Panc1 (cell line): ENCODE results near the gene DLL1. TPM values are rescaled to one million over a fixed set of nuclear protein-coding genes. Genes with fewer than 3 reads are reported as not detected.

Source experiments
- ATAC-seq: fragments of 200-7000 bp; cut with Tn5 transposase; 2 replicates; pipeline ENCODE4 v1.9.1; 2020; ENCODE audit warnings: mild to moderate bottlenecking, moderate library complexity
- BruUV-seq: library from RNA; stranded (reverse); fragments of 400-500 nt; replicated peaks from 2 replicates; lab custom pipeline; 2021; lab: Mats Ljungman, UMichigan
- CTCF ChIA-PET: fragments of 300-600 bp; sonication (Branson Sonifier 250); formaldehyde crosslinking; loops from one replicate; lab custom pipeline; 2022; ENCODE audit warnings: antibody characterized with exemption; lab: Charles Lee
- POLR2A ChIA-PET: fragments of 300-600 bp; sonication (Branson Sonifier 250); formaldehyde crosslinking; loops from one replicate; lab custom pipeline; 2022; ENCODE audit warnings: antibody characterized with exemption; lab: Charles Lee
- DNase-seq: peaks from one replicate; pipeline ENCODE4 v3.0.0-alpha.2; 2010; ENCODE audit warnings: low read depth, low spot score
- H3K27ac ChIP-seq: 2 replicates; pipeline ENCODE4 v1.5.1; 2011; ENCODE audit warnings: mild to moderate bottlenecking, low read length, inconsistent platforms
- H3K27me3 ChIP-seq: fragments of 200-500 bp; sonication (Bioruptor generic); 2 replicates; pipeline ENCODE4 v1.6.0; 2014; ENCODE audit warnings: low read length, inconsistent platforms; ENCODE audit not compliant: control insufficient read depth, insufficient read depth
- H3K36me3 ChIP-seq: fragments of 200-500 bp; sonication (Bioruptor generic); 2 replicates; pipeline ENCODE4 v1.5.1; 2014; ENCODE audit warnings: inconsistent platforms, mild to moderate bottlenecking, low read length, moderate library complexity; ENCODE audit not compliant: control insufficient read depth, insufficient read depth
- H3K4me1 ChIP-seq: 2 replicates; pipeline ENCODE4 v1.5.1; 2011; ENCODE audit warnings: inconsistent platforms, mild to moderate bottlenecking, low read length, moderate library complexity; ENCODE audit not compliant: control insufficient read depth, insufficient read depth
- H3K4me3 ChIP-seq, 2 experiments: 2 replicates each; pipeline ENCODE4 v1.5.1; 2011 to 2012; ENCODE audit warnings: low read depth in 2 of 2, low read length in 2 of 2, mild to moderate bottlenecking in 2 of 2, inconsistent platforms in 1 of 2, moderate library complexity in 1 of 2
- H3K9me3 ChIP-seq: fragments of 200-500 bp; sonication (Bioruptor generic); 2 replicates; pipeline ENCODE4 v1.5.1; 2014; ENCODE audit warnings: low read depth, mild to moderate bottlenecking, inconsistent platforms, low read length, moderate library complexity; ENCODE audit not compliant: control insufficient read depth, insufficient read depth
- POLR2AphosphoS5 ChIP-seq: IDR thresholded peaks from 2 replicates; pipeline ENCODE4 v1.6.1; 2012; ENCODE audit warnings: mild to moderate bottlenecking, low read depth, low read length, moderate library complexity
- REST ChIP-seq, 2 experiments: IDR thresholded peaks; 2 replicates each; pipeline ENCODE4 v1.6.1; 2011 to 2012; ENCODE audit warnings: low read depth in 2 of 2, control low read depth in 1 of 2, low read length in 1 of 2, mild to moderate bottlenecking in 1 of 2, moderate library complexity in 1 of 2; ENCODE audit not compliant: insufficient read depth in 1 of 2
- SIN3A ChIP-seq: IDR thresholded peaks from 2 replicates; pipeline ENCODE4 v1.6.1; 2012; ENCODE audit warnings: low read depth, mild to moderate bottlenecking, low read length, moderate library complexity, borderline replicate concordance; ENCODE audit not compliant: insufficient read depth
- TCF7L2 ChIP-seq: IDR thresholded peaks from 2 replicates; pipeline ENCODE4 v1.6.1; 2011; ENCODE audit warnings: mild to moderate bottlenecking, low read depth, low read length, inconsistent platforms
- in situ Hi-C: cut with HindIII; loops from 2 replicates; pipeline ENCODE4 v1.10.0; 2016; ENCODE audit warnings: low sequenced_read_pairs, low pct_unique_long_range_greater_than_20kb
- intact Hi-C: fragments of 100-400 bp; cut with micrococcal nuclease; formaldehyde crosslinking; loops from one replicate; pipeline ENCODE4 v1.10.0; 2022; ENCODE audit not compliant: unreplicated experiment
- total RNA-seq: library from RNA; stranded (reverse); gene quantifications from one replicate; pipeline ENCODE4 v1.2.1, GENCODE V29; 2021; ENCODE audit not compliant: unreplicated experiment
- TF ChIP-seq, protein P1 (sequence below): fragments of 450-650 bp; IDR thresholded peaks from 2 replicates; pipeline ENCODE4 v1.5.1; 2017; ENCODE audit warnings: mild to moderate bottlenecking

The DLL1 gene
- total RNA-seq, 1 experiment from 2014 or later, result 2.4 TPM

- H3K4me3 ChIP-seq, result no peak overlapping the region
- H3K4me1 ChIP-seq, result peaks cover 10% of the 10 kb centered on the region
- intact Hi-C loops (no loop called here), in situ Hi-C loops (no loop called here)
- no peak for TF ChIP-seq POLR2AphosphoS5
- TF ChIP-seq REST (IDR thresholded peaks at IDR 0.05; ENCODE audit: insufficient read depth in 1 of 2, low read depth in 2 of 2, low read length in 1 of 2), result no peak
- no peak for TF ChIP-seq SIN3A
- TF ChIP-seq, protein P1, sequence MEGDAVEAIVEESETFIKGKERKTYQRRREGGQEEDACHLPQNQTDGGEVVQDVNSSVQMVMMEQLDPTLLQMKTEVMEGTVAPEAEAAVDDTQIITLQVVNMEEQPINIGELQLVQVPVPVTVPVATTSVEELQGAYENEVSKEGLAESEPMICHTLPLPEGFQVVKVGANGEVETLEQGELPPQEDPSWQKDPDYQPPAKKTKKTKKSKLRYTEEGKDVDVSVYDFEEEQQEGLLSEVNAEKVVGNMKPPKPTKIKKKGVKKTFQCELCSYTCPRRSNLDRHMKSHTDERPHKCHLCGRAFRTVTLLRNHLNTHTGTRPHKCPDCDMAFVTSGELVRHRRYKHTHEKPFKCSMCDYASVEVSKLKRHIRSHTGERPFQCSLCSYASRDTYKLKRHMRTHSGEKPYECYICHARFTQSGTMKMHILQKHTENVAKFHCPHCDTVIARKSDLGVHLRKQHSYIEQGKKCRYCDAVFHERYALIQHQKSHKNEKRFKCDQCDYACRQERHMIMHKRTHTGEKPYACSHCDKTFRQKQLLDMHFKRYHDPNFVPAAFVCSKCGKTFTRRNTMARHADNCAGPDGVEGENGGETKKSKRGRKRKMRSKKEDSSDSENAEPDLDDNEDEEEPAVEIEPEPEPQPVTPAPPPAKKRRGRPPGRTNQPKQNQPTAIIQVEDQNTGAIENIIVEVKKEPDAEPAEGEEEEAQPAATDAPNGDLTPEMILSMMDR, result no peak
- no peak for TF ChIP-seq TCF7L2
- BruUV-seq, result no TSS peak
- no peak for DNase-seq
- H3K36me3 ChIP-seq, result no peaks in the 10 kb centered on the region
- H3K27me3 ChIP-seq, result 0 out of 2 replicates have a peak, but pooled peaks cover 2% of the 10 kb centered on the region
- POLR2A ChIA-PET, result no interaction called here
- CTCF ChIA-PET, result no interaction called here
- H3K9me3 ChIP-seq, result no peaks in the 10 kb centered on the region
- no peak overlapping the region for H3K27ac ChIP-seq
- ATAC-seq, result no peak
Observed at GRCh38 chr6:170283212-170284081, 7.4 kb downstream of the DLL1 start.

- Histone ChIP-seq H3K27me3 (0 out of 2 replicates have a peak, but pooled peaks cover 2% of the 10 kb centered on the region), H3K4me3 (no peak overlapping the region), H3K9me3 (no peaks in the 10 kb centered on the region), H3K4me1 (peaks cover 10% of the 10 kb centered on the region), H3K36me3 (no peaks in the 10 kb centered on the region), H3K27ac (no peak overlapping the region)
- DNase-seq (no peak), ATAC-seq (no peak)
- POLR2A ChIA-PET, result no interaction called here
- no peak for TF ChIP-seq SIN3A
- TF ChIP-seq, protein P1, result no peak
- no peak for TF ChIP-seq TCF7L2
- TF ChIP-seq REST (IDR thresholded peaks at IDR 0.05; ENCODE audit: insufficient read depth in 1 of 2, low read depth in 2 of 2, low read length in 1 of 2), result no peak
- no peak for TF ChIP-seq POLR2AphosphoS5
- in situ Hi-C loops, result no loop called here
- CTCF ChIA-PET, result no interaction called here
- intact Hi-C loops, result no loop called here
- BruUV-seq, result no TSS peak
Observed at GRCh38 chr6:170282512-170283158, 8.2 kb downstream of the DLL1 start.
